HEK293T (cell line): ENCODE data around the gene CDCA3.

Experiments used
- CTCF ChIA-PET: fragments of 350-600 bp; formaldehyde crosslinking; extraction: SDS; loops from one replicate; lab custom pipeline; 2021; ENCODE audit warnings: antibody characterized with exemption, inconsistent platforms; lab: Yijun Ruan, JAX
- POLR2A ChIA-PET: fragments of 350-600 bp; formaldehyde crosslinking; extraction: SDS; loops from one replicate; lab custom pipeline; 2020; ENCODE audit warnings: antibody characterized with exemption, inconsistent platforms; lab: Yijun Ruan, JAX
- DNase-seq: peaks from one replicate; pipeline ENCODE4 v3.0.0; 2012; ENCODE audit warnings: mixed read lengths; ENCODE audit errors: extremely low spot score
- ARNT ChIP-seq: fragments of 450-650 bp; IDR thresholded peaks from 2 replicates; pipeline ENCODE4 v1.6.1; 2017; ENCODE audit warnings: mild to moderate bottlenecking
- BHLHE40 ChIP-seq: fragments of 450-650 bp; IDR thresholded peaks from 2 replicates; pipeline ENCODE4 v1.6.1; 2016; ENCODE audit warnings: mild to moderate bottlenecking, moderate library complexity, borderline replicate concordance
- CTBP1 ChIP-seq: fragments of 450-650 bp; IDR thresholded peaks from 2 replicates; pipeline ENCODE4 v1.6.1; 2016; ENCODE audit warnings: borderline replicate concordance
- ELF4 ChIP-seq: fragments of 450-650 bp; IDR thresholded peaks from 2 replicates; pipeline ENCODE4 v1.6.1; 2017; ENCODE audit warnings: antibody characterized with exemption
- FOXA1 ChIP-seq: fragments of 450-650 bp; IDR thresholded peaks from 2 replicates; pipeline ENCODE4 v1.6.1; 2016; ENCODE audit warnings: mild to moderate bottlenecking
- FOXK2 ChIP-seq: fragments of 450-650 bp; IDR thresholded peaks from 2 replicates; pipeline ENCODE4 v1.6.1; 2016; ENCODE audit warnings: mild to moderate bottlenecking
- FOXM1 ChIP-seq: fragments of 450-650 bp; IDR thresholded peaks from 2 replicates; pipeline ENCODE4 v1.6.1; 2017; ENCODE audit warnings: mild to moderate bottlenecking, borderline replicate concordance
- HDGF ChIP-seq: fragments of 450-650 bp; IDR thresholded peaks from 2 replicates; pipeline ENCODE4 v1.6.1; 2017; ENCODE audit warnings: antibody characterized with exemption, borderline replicate concordance
- L3MBTL2 ChIP-seq: fragments of 450-650 bp; conservative IDR thresholded peaks from 2 replicates; pipeline ENCODE4 v1.6.1; 2016; ENCODE audit warnings: mild to moderate bottlenecking
- LEF1 ChIP-seq: fragments of 450-650 bp; IDR thresholded peaks from 2 replicates; pipeline ENCODE4 v1.6.1; 2017; ENCODE audit warnings: mild to moderate bottlenecking, borderline replicate concordance
- NFRKB ChIP-seq: fragments of 450-650 bp; IDR thresholded peaks from 2 replicates; pipeline ENCODE4 v1.6.1; 2016; ENCODE audit warnings: mild to moderate bottlenecking, moderate library complexity
- SP1 ChIP-seq: fragments of 450-650 bp; IDR thresholded peaks from 2 replicates; pipeline ENCODE4 v1.6.1; 2017
- SUZ12 ChIP-seq: fragments of 450-650 bp; IDR thresholded peaks from 2 replicates; pipeline ENCODE4 v1.6.1; 2016; ENCODE audit warnings: mild to moderate bottlenecking
- TARDBP ChIP-seq: fragments of 450-650 bp; IDR thresholded peaks from 2 replicates; pipeline ENCODE4 v1.6.1; 2016
- ZNF384 ChIP-seq: fragments of 450-650 bp; IDR thresholded peaks from 2 replicates; pipeline ENCODE4 v1.6.1; 2016
- TF ChIP-seq, protein P1 (sequence below): fragments of 450-650 bp; IDR thresholded peaks from 2 replicates; pipeline ENCODE4 v1.6.1; 2016

The CDCA3 gene

DNA sequence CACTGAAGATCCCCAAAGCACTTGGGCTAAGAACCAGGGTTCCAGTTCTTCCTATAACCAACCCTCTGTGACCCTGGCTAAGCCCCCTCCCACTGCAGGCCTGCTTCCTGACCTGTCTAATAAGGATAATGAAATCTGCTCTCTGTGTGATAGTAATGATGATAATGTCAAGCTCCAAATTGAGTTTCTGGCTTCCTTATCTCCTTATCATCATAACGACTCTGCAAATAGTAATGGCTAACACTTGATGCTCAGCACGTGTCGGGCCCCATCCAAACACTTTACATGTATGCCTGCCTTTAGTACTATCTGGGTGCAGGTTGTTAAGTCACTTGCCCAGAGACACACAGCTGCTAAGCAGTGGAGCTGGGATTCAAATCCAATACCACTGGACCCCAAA, 34.5 kb downstream of the CDCA3 start:
- ChIA-PET CTCF (interaction anchor here (0.5 to 1.4 kb wide), 2 partner anchors 9 to 253 kb away, joined by 3 to 4 read pairs; no protein-coding TSS in a partner anchor), POLR2A (interaction anchor here (0.7 to 1.7 kb wide), 2 partner anchors 63 to 127 kb away, joined by 3 to 4 read pairs; partner anchors contain the start of genes MLF2 and ZNF384)
- DNase-seq = no peak
- TF ChIP-seq, protein P1, sequence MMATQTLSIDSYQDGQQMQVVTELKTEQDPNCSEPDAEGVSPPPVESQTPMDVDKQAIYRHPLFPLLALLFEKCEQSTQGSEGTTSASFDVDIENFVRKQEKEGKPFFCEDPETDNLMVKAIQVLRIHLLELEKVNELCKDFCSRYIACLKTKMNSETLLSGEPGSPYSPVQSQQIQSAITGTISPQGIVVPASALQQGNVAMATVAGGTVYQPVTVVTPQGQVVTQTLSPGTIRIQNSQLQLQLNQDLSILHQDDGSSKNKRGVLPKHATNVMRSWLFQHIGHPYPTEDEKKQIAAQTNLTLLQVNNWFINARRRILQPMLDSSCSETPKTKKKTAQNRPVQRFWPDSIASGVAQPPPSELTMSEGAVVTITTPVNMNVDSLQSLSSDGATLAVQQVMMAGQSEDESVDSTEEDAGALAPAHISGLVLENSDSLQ = no peak
- no peak for TF ChIP-seq HDGF
- TF ChIP-seq LEF1 = no peak
- TF ChIP-seq BHLHE40 = no peak
- no peak for TF ChIP-seq SP1
- no peak for TF ChIP-seq SUZ12
- TF ChIP-seq FOXK2 = no peak
- no peak for TF ChIP-seq ELF4
- TF ChIP-seq L3MBTL2 = no peak
- no peak for TF ChIP-seq ZNF384
- TF ChIP-seq FOXM1 = no peak

DNA sequence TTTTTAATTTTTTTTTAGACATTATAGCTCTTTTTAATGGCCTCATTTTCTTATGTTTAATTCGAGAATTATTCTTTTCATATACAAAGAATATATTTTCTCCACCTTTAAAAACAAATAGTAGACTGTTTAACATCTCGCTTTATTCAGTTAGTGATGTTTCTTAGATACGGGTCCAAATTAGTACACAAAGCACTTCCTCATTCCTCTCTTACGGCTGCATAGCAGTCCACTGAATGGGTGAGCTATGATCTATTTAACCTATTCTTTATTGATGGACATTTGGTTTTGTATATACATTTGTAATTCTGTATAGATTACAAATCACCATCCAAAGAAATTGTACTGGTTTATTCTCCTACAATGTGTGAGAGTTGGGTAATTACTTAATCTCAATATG, 37.7 kb downstream of the CDCA3 start:
- ChIA-PET POLR2A (interaction anchor here (0.9 to 2.5 kb wide), 3 partner anchors 47 to 89 kb away, joined by 3 to 13 read pairs (median 5); partner anchors contain the start of genes COPS7A, MLF2 and PTMS), CTCF (interaction anchor here (0.9 to 1.4 kb wide), 3 partner anchors 11 to 61 kb away, joined by 3 to 5 read pairs (median 3); partner anchors contain the start of gene MLF2)
- no peak for DNase-seq
- TF ChIP-seq FOXM1 (no peak), TARDBP (no peak), NFRKB (no peak), FOXK2 (no peak), ARNT (no peak), ELF4 (no peak), FOXA1 (no peak), L3MBTL2 (no peak), LEF1 (no peak), HDGF (no peak), BHLHE40 (no peak), ZNF384 (no peak), CTBP1 (no peak)
- TF ChIP-seq, protein P1 = no peak

DNA sequence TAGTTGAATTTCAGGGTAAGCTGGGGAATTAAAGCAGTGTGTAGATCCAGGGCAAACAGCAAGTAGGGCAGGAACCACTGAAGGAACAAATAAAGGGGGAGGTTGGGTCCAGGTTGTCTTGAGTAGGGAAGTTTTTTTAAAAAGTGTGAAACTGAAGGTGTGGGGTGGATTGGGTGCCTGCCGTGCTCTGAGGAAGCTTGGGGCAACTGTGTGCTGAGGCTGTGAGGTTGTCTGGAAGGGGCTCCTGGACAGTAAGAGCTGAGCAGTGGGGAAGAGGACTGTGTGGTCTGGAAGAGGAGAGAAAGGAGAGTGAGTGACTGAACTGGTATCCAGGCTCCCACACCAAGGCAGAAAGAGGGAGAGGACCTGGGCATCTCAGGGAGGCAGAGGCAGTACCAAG, 40.3 kb downstream of the CDCA3 start:
- TF ChIP-seq FOXA1 (no peak), LEF1 (no peak), NFRKB (no peak), HDGF (no peak), BHLHE40 (no peak), ARNT (no peak), FOXK2 (no peak), SUZ12 (no peak), TARDBP (no peak), ELF4 (no peak), L3MBTL2 (no peak), SP1 (no peak), CTBP1 (no peak), FOXM1 (no peak), ZNF384 (no peak)
- TF ChIP-seq, protein P1 = no peak
- POLR2A ChIA-PET = interaction anchor here (0.9 to 1.5 kb wide), 3 partner anchors 10 to 133 kb away, joined by 3 read pairs; partner anchors contain the start of genes C12orf57 and RNU7-1
- no peak for DNase-seq
- CTCF ChIA-PET = no interaction called here

DNA sequence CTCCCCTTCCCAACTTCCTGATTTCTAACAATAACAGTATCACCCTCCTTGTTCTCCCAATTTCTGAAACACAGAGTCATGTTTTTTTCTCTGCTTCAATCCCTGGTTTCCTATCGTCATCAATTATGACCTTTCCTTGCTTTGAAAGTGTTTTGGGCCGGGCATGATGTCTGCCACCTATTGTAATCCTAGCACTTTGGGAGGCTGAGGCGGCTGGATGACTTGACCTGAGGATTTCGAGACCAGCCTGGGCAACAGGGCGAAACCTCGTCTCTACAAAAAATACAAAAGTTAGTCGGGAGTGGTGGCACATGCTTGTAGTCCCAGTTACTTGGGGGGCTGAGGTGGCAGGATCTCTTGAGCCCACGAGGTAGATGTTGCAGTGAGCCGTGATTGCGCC, 42.0 kb downstream of the CDCA3 start:
- TF ChIP-seq ARNT (no peak), CTBP1 (no peak), SP1 (no peak), TARDBP (no peak), FOXM1 (no peak), LEF1 (no peak), FOXA1 (no peak), BHLHE40 (no peak), SUZ12 (no peak)
- TF ChIP-seq, protein P1 = no peak
- no peak for DNase-seq
- ChIA-PET CTCF (interaction anchor here (0.6 kb wide), 1 partner anchor 55 kb away, joined by 3 read pairs; no protein-coding TSS in a partner anchor), POLR2A (interaction anchor here (1.4 kb wide), 1 partner anchor 20 kb away, joined by 4 read pairs; no protein-coding TSS in a partner anchor)

DNA sequence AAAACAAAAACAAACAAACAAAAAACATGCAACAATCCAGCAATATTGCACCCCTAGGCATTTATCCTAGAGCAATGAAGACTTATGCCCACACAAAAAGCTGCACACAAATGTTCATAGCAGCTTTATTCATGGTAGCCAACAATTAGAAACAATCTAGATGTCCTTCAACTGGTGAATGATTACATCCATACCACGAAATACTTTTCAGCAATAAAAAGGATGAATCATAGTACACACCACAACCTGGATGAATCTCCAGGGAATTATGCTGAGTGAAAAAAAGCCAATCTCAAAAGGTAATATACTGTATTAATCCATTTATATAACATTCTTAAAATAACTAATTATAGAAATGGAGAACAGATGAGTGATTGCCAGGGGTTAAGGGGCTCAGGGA, 43.9 kb downstream of the CDCA3 start:
- POLR2A ChIA-PET = no interaction called here
- TF ChIP-seq HDGF (no peak), FOXK2 (no peak), NFRKB (no peak), LEF1 (no peak), TARDBP (no peak), L3MBTL2 (no peak), SP1 (no peak), FOXA1 (no peak), FOXM1 (no peak), CTBP1 (no peak), ELF4 (no peak)
- DNase-seq = no peak
- CTCF ChIA-PET = interaction anchor here (0.6 to 0.7 kb wide), 2 partner anchors 65 to 92 kb away, joined by 3 to 4 read pairs; no protein-coding TSS in a partner anchor
